HEK293T (cell line): Measurements from ENCODE around the gene BRD7.

Source experiments
- CTCF ChIA-PET: fragments of 350-600 bp; formaldehyde crosslinking; extraction: SDS; loops from one replicate; lab custom pipeline; 2021; ENCODE audit warnings: antibody characterized with exemption, inconsistent platforms; lab: Yijun Ruan, JAX
- POLR2A ChIA-PET: fragments of 350-600 bp; formaldehyde crosslinking; extraction: SDS; loops from one replicate; lab custom pipeline; 2020; ENCODE audit warnings: antibody characterized with exemption, inconsistent platforms; lab: Yijun Ruan, JAX
- DNase-seq: peaks from one replicate; pipeline ENCODE4 v3.0.0; 2012; ENCODE audit warnings: mixed read lengths; ENCODE audit errors: extremely low spot score
- ARNT ChIP-seq: fragments of 450-650 bp; IDR thresholded peaks from 2 replicates; pipeline ENCODE4 v1.6.1; 2017; ENCODE audit warnings: mild to moderate bottlenecking
- BHLHE40 ChIP-seq: fragments of 450-650 bp; IDR thresholded peaks from 2 replicates; pipeline ENCODE4 v1.6.1; 2016; ENCODE audit warnings: mild to moderate bottlenecking, moderate library complexity, borderline replicate concordance
- CTBP1 ChIP-seq: fragments of 450-650 bp; IDR thresholded peaks from 2 replicates; pipeline ENCODE4 v1.6.1; 2016; ENCODE audit warnings: borderline replicate concordance
- ELF4 ChIP-seq: fragments of 450-650 bp; IDR thresholded peaks from 2 replicates; pipeline ENCODE4 v1.6.1; 2017; ENCODE audit warnings: antibody characterized with exemption
- FOXA1 ChIP-seq: fragments of 450-650 bp; IDR thresholded peaks from 2 replicates; pipeline ENCODE4 v1.6.1; 2016; ENCODE audit warnings: mild to moderate bottlenecking
- FOXK2 ChIP-seq: fragments of 450-650 bp; IDR thresholded peaks from 2 replicates; pipeline ENCODE4 v1.6.1; 2016; ENCODE audit warnings: mild to moderate bottlenecking
- FOXM1 ChIP-seq: fragments of 450-650 bp; IDR thresholded peaks from 2 replicates; pipeline ENCODE4 v1.6.1; 2017; ENCODE audit warnings: mild to moderate bottlenecking, borderline replicate concordance
- HDGF ChIP-seq: fragments of 450-650 bp; IDR thresholded peaks from 2 replicates; pipeline ENCODE4 v1.6.1; 2017; ENCODE audit warnings: antibody characterized with exemption, borderline replicate concordance
- L3MBTL2 ChIP-seq: fragments of 450-650 bp; conservative IDR thresholded peaks from 2 replicates; pipeline ENCODE4 v1.6.1; 2016; ENCODE audit warnings: mild to moderate bottlenecking
- LEF1 ChIP-seq: fragments of 450-650 bp; IDR thresholded peaks from 2 replicates; pipeline ENCODE4 v1.6.1; 2017; ENCODE audit warnings: mild to moderate bottlenecking, borderline replicate concordance
- NFRKB ChIP-seq: fragments of 450-650 bp; IDR thresholded peaks from 2 replicates; pipeline ENCODE4 v1.6.1; 2016; ENCODE audit warnings: mild to moderate bottlenecking, moderate library complexity
- PKNOX1 ChIP-seq: fragments of 450-650 bp; IDR thresholded peaks from 2 replicates; pipeline ENCODE4 v1.6.1; 2016
- SP1 ChIP-seq: fragments of 450-650 bp; IDR thresholded peaks from 2 replicates; pipeline ENCODE4 v1.6.1; 2017
- SUZ12 ChIP-seq: fragments of 450-650 bp; IDR thresholded peaks from 2 replicates; pipeline ENCODE4 v1.6.1; 2016; ENCODE audit warnings: mild to moderate bottlenecking
- TARDBP ChIP-seq: fragments of 450-650 bp; IDR thresholded peaks from 2 replicates; pipeline ENCODE4 v1.6.1; 2016
- ZNF384 ChIP-seq: fragments of 450-650 bp; IDR thresholded peaks from 2 replicates; pipeline ENCODE4 v1.6.1; 2016

The BRD7 gene

GRCh38 chr16:50320310-50320709 lies 48.5 kb downstream of the BRD7 start:
- ChIA-PET CTCF (no interaction called here), POLR2A (no interaction called here)
- TF ChIP-seq FOXK2 (no peak), CTBP1 (no peak), ZNF384 (no peak), HDGF (no peak), TARDBP (no peak), NFRKB (no peak), ELF4 (no peak), SUZ12 (no peak), LEF1 (no peak)
- DNase-seq, result no peak

- CTCF ChIA-PET, result interaction anchor here (0.6 kb wide), 1 partner anchor 344 kb away, joined by 4 read pairs; no protein-coding TSS in a partner anchor
- POLR2A ChIA-PET, result no interaction called here
Measured at GRCh38 chr16:50318796-50319578, 49.8 kb downstream of the BRD7 start.

GRCh38 chr16:50316848-50317630 lies 51.7 kb downstream of the BRD7 start:
- ChIA-PET POLR2A (no interaction called here), CTCF (no interaction called here)
- no peak for DNase-seq
- TF ChIP-seq SUZ12 (no peak), L3MBTL2 (no peak), FOXK2 (no peak)

More at GRCh38 chr16:50318796-50319578, 49.8 kb downstream of the BRD7 start:
- no peak for DNase-seq
- TF ChIP-seq ARNT, result no peak
- TF ChIP-seq FOXA1, result no peak
- no peak for TF ChIP-seq BHLHE40
- TF ChIP-seq CTBP1, result no peak
- no peak for TF ChIP-seq SUZ12
- no peak for TF ChIP-seq PKNOX1
- no peak for TF ChIP-seq LEF1
- TF ChIP-seq L3MBTL2, result no peak
- TF ChIP-seq SP1, result no peak
- TF ChIP-seq ZNF384, result no peak
- no peak for TF ChIP-seq NFRKB
- TF ChIP-seq FOXM1, result no peak
- TF ChIP-seq HDGF, result no peak
- TF ChIP-seq ELF4, result no peak
- no peak for TF ChIP-seq FOXK2

DNA sequence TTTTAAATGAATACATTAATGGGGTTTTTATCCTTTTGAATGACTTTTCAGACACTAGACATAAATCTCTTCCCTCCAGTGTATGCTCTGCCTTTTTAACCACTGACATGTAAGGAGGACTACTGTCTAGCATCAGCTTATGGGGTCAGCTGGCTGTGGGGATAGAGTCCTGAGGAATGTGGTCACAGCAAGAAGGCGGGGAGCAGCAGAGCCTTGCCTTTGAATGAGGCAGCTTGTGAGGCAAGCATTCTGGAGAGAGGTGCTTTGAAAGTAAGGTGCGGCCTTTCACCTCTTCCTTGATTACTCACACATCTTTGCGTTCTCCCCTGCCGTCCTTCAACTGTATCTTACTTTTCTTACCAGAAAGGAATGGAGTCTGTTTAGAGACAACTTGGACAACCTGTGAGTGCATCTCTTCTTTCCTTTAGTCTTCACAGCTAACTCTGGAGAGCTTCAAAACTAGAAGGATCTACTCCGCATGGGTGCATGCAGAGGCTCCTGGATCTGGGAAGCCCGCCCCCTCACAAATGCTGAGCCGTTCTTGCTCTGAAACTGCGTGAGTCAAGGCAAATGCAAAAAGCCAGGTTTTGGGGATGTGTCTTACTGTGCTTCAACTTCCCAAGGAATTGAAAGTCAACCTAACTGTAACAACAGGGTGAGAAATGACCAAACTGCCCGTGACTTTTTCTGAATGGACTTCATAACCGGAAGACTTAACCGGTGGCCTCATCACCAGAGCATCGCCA lies 52.5 kb downstream of the BRD7 start:
- DNase-seq, result no peak
- TF ChIP-seq NFRKB (no peak), FOXM1 (no peak), ELF4 (no peak), SP1 (no peak), FOXA1 (no peak), FOXK2 (no peak), CTBP1 (no peak), LEF1 (no peak), HDGF (no peak), SUZ12 (no peak), L3MBTL2 (no peak), BHLHE40 (no peak), PKNOX1 (no peak)
- CTCF ChIA-PET, result no interaction called here
- POLR2A ChIA-PET, result no interaction called here

GRCh38 chr16:50315346-50315997 lies 53.3 kb downstream of the BRD7 start:
- POLR2A ChIA-PET, result no interaction called here

More at GRCh38 chr16:50315346-50315997, 53.3 kb downstream of the BRD7 start:
- DNase-seq, result no peak
- CTCF ChIA-PET, result interaction anchor here (0.6 kb wide), 1 partner anchor 102 kb away, joined by 3 read pairs; no protein-coding TSS in a partner anchor
- no peak for TF ChIP-seq LEF1
- no peak for TF ChIP-seq ARNT
- TF ChIP-seq TARDBP, result no peak
- no peak for TF ChIP-seq PKNOX1
- no peak for TF ChIP-seq HDGF
- TF ChIP-seq CTBP1, result no peak
- no peak for TF ChIP-seq L3MBTL2
- no peak for TF ChIP-seq FOXA1
- no peak for TF ChIP-seq ZNF384
- TF ChIP-seq NFRKB, result no peak
- TF ChIP-seq FOXM1, result no peak
- TF ChIP-seq ELF4, result no peak
- no peak for TF ChIP-seq BHLHE40
- no peak for TF ChIP-seq FOXK2
- no peak for TF ChIP-seq SP1
- TF ChIP-seq SUZ12, result no peak
